GM18502 (cell line): ENCODE data around the gene CAMTA1.

Source experiments
- ATAC-seq: cut with Tn5 transposase; IDR thresholded peaks from one replicate; pipeline ENCODE4 v1.9.1; 2021; ENCODE audit warnings: mild to moderate bottlenecking; ENCODE audit not compliant: unreplicated experiment, poor library complexity

CAMTA1 gene

DNA sequence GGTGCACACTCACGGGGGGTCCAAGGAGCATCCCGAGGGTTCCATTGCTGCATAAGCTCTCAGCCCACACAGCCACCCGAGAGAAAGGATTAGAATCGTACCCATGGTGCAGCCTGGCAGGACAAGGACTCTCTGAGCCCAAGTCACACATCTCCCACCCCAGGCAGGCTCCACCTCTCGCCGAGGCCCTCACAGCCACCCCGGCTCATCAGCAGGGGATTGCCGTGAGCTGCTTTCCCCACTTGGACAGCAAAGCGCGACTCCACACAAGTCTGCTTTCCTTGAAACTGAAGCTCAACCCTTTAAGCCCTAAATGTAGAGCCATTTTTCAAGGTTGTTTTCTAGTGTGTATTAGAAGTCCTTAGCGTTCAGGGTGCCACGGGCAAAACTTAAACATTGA is 679.5 kb downstream of the CAMTA1 start:
- ATAC-seq = no peak

GRCh38 chr1:7467476-7468175 is 682.4 kb downstream of the CAMTA1 start:
- no peak for ATAC-seq

- ATAC-seq = no peak
These were observed 683.0 kb downstream of the CAMTA1 start for GRCh38 chr1:7468248-7468647.

DNA sequence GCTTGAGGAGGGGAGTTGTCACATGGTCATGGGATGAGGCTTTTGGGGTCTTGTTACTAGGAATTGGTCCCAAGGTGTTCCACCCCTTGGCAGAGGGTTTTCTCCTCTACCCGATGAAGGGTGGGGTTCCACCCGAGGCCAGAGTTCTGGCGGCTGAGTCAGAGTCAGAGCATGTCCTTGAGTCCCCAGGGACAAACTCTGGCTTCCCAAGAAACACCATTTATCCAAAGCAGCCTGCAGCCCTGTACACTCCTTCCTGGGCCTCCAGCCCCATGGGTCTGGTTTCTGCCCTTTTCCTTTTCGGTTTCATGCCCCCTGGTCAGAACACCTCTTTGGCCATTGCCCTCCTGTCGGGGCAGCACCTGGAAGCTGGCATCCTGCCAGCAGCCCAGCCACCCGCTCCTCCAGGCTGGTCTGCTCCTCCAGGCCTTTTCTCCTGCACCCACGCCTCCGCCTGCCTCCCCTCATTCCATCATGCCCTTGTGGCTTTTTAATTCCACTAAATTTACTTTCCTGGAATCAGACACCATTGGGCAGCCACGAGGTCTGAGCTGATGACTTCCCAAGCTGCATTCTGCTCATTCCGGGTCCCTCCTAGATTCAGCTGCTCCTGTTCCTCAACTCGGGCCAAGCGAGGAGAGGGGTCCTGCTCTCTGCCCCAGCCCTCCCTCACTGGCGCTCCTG is 684.1 kb downstream of the CAMTA1 start:
- no peak for ATAC-seq

- ATAC-seq = no peak
These were observed 685.8 kb downstream of the CAMTA1 start for GRCh38 chr1:7470904-7471638.

- no peak for ATAC-seq
These were observed 686.6 kb downstream of the CAMTA1 start for GRCh38 chr1:7471836-7472235.

DNA sequence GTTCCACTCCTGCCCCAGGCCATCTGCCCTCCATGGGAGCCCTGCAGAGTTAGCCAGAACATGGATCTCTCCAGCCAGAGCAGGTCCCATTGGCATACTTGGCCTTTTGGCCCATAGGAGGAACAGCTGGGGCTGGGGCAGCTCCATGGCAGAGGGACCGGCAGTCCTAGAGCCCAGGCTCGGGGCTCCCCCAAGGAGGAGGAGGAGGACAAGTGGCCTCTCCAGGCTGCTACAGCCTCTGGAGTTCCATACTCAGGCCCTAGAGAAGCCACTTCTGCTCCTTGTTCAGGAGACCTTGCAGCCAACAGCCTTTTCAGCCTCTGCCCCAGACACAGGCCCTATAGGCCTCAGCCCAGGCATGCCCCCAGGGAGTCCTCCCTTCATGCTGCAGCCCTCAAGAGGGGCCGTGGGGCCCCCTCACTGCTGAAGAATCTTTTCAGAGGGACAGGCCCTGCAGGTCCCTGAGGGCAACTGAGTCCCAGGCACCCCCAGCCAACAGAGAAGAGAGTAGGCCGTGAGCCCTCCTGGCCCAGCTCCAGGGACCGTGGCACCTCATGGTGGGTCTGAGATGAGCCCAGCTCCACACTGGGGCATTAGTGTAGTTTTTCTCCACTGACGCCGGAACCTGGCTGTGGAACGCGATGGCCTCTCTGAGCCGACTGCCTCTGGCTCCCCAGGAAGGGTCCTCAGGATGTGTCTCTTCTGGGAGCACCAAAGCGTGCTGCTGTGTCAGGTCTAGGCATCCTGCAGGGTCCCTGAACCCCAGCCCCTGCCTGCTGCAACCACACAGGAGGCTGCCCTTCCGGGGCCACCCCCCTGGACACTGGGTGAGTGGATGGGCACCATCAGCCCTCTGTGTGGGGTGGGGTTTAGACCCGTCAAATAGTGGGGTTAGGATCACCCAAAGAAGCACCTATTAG is 688.2 kb downstream of the CAMTA1 start:
- no peak for ATAC-seq

- no peak for ATAC-seq
These were observed 688.9 kb downstream of the CAMTA1 start for GRCh38 chr1:7474143-7474490.

DNA sequence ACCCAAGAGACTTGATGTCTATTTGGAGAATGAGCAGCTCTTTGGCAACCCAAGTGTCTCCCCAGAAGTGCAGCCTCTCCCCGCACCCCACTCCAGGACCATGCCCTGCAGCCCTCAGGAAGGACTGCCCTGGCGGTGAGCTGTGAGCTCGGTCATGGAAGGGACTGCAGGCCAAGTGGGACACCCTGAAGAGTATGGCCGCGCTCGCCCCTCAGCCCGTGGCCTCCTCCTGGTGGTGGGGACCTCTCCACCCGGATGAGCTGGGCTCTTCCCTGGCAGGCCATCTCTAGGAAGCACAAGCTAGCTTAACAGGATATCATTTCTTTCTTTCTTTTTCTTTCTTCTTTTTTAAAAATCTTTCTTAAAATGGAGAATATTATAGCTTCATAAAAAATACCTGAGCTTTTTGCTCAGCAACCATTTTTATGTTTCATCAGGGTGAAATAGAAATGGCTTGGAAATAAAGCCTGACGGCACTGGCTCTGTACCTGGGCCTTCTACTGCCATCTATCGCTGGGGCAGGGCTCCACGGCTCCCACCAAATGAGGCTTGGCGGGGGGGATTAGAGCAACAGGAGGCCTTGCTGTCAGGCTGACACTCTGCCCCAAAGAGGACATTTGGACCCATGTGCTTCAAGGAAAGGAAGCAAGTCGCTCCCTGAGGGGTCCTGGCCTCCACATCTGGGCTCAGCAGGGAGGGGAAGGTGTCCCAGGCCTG is 689.7 kb downstream of the CAMTA1 start:
- ATAC-seq = no peak

DNA sequence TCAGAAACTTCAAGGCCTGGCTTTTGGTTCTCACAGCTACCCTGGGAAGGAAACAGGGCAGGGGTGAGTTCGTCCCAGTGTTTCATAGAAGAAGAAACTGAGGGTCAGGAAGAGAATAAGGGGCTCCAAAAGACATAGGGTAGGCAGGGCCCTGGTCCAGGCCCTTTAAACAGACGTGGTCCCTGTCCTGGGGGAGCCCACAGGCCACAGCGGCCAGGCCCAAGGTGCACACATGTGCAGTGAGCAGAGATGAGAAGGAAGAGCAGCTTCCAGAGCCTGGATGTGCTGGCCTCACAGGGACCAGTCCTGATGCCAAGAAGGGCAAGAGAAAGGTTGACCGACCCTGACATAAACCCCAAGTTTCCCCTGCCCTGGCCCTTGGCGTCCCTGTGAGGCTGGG is 690.4 kb downstream of the CAMTA1 start:
- ATAC-seq = no peak

DNA sequence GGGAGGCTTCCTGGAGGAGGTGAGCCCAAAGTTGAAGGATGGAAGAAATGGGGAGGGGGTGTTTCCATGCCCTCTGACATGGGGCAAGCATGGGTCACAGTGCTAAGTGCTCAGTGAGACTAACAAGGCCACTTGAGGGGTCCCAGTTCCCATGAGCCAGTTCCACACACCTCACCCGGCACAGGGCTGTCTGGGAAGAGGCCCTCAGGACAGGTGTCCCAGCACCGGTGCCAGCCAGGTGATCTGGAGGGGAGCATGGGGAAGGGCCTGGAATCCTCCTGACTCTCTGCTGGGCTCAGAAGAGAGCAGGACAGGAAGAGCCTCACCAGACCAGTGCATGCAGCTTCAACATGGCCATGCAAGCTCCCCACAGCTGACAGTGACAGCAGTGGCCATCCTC is 691.1 kb downstream of the CAMTA1 start:
- ATAC-seq = no peak

- ATAC-seq = no peak
These were observed 691.8 kb downstream of the CAMTA1 start for GRCh38 chr1:7476861-7477547.

DNA sequence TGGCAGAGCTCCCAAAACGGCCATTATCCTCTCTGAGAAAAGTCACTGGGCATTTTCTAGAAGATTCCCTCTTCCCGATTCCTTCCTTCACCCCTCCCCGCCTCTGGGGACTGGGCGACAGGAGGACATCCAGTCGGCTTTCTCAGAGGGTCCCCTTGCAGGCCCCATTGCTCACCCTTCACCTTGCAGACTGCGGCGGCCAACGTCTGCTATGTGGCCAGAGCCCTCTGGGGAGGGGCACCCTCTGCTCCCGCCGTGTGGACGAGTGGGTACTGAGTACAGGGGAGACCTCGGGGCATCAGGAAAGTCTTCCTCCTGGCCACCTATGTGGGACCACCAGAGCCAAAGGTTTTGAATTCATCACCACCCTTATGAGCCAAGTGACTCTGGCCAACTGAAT is 692.3 kb downstream of the CAMTA1 start:
- ATAC-seq = no peak

GRCh38 chr1:7478142-7478790 is 693.0 kb downstream of the CAMTA1 start:
- ATAC-seq = no peak

DNA sequence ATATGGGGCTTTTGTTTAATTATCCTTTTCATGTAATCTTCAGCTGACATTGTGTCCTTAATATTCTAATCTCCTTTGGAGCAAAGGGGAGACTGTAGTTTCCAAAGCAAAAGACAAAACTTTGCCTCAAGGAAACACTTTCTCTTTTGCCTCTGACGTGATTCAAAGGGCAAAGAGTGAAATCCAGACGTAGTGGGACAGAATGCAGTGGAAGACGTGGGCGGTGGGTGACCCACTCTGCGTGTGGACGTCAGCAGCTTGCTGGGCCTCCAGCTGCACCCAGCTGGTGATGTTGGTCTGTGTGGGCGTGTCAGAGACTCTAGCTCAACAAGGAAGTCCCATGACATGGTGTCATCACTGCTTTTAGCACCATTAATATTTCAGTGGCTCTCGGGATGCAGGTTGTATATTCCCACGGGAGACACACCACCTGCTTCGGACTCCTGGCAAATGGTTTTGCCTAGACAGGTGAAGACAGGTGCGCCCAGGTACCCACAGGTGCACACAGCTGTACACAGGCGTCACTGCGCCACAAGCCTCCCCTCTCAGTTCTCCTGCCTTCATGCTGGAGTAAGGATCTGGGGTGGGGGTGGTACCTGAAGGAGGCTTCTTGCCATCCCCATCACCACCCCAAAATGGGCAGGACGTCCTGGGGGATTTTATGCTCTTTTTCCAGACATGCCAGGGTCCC is 693.7 kb downstream of the CAMTA1 start:
- ATAC-seq = no peak

- ATAC-seq = no peak
These were observed 694.3 kb downstream of the CAMTA1 start for GRCh38 chr1:7479571-7479970.

- ATAC-seq = no peak
These were observed 695.9 kb downstream of the CAMTA1 start for GRCh38 chr1:7481194-7481593.

GRCh38 chr1:7482077-7482476 is 696.8 kb downstream of the CAMTA1 start:
- no peak for ATAC-seq
